HEK293 (cell line): Measurements from ENCODE around the gene ZNF611.

Experiments
- HOXA7 ChIP-seq: sonication (generic); formaldehyde crosslinking; IDR thresholded peaks from 2 replicates; pipeline ENCODE4 v1.8.1; 2022; ENCODE audit warnings: missing genetic modification reagents, borderline replicate concordance
- ZBTB21 ChIP-seq: fragments of 450-650 bp; formaldehyde crosslinking; IDR thresholded peaks from 2 replicates; pipeline ENCODE4 v1.5.1; 2017; ENCODE audit warnings: missing biosample characterization, missing genetic modification characterization
- ZBTB7A ChIP-seq: fragments of 450-650 bp; formaldehyde crosslinking; IDR thresholded peaks from 2 replicates; pipeline ENCODE4 v1.5.1; 2016; ENCODE audit warnings: low read depth, missing biosample characterization, missing genetic modification characterization
- ZNF350 ChIP-seq: fragments of 450-650 bp; formaldehyde crosslinking; IDR thresholded peaks from 2 replicates; pipeline ENCODE4 v1.5.0; 2017; ENCODE audit warnings: missing biosample characterization, mild to moderate bottlenecking, missing genetic modification characterization
- ZNF501 ChIP-seq: fragments of 450-650 bp; formaldehyde crosslinking; IDR thresholded peaks from 2 replicates; pipeline ENCODE4 v1.5.1; 2016; ENCODE audit warnings: missing biosample characterization, missing genetic modification characterization
- ZNF626 ChIP-seq: fragments of 450-650 bp; sonication (Bioruptor Pico); formaldehyde crosslinking; IDR thresholded peaks from 2 replicates; pipeline ENCODE4 v1.5.1; 2018; ENCODE audit warnings: missing biosample characterization, missing genetic modification characterization, inconsistent platforms

GRCh38 chr19:52748336-52748950 lies 13.6 kb upstream of the ZNF611 start:
- TF ChIP-seq ZBTB7A (tag by site-specific recombination) (no peak), HOXA7 (no peak), ZNF626 (tag by site-specific recombination) (no peak), ZNF501 (tag by site-specific recombination) (no peak), ZBTB21 (no peak), ZNF350 (tag by site-specific recombination) (no peak)
